Progenitor cell of endocrine pancreas (in vitro differentiated cells): ENCODE data around the gene RBFOX1. TPM values are rescaled to one million over a fixed set of nuclear protein-coding genes. Genes with fewer than 3 reads are reported as not detected.

ENCODE experiments used
- DNase-seq: peaks from one replicate; pipeline ENCODE4 v3.0.0; 2021; ENCODE audit warnings: low spot score; ENCODE audit not compliant: unreplicated experiment
- H3K27ac Mint-ChIP-seq: 2 replicates; pipeline ENCODE4 v1.8.0; 2021; ENCODE audit warnings: mild to moderate bottlenecking, moderate library complexity, mixed read lengths
- H3K27me3 Mint-ChIP-seq: 2 replicates; pipeline ENCODE4 v1.8.0; 2021; ENCODE audit warnings: mixed read lengths
- H3K36me3 Mint-ChIP-seq: 2 replicates; pipeline ENCODE4 v1.8.0; 2022; ENCODE audit warnings: mixed read lengths; ENCODE audit not compliant: insufficient read depth
- H3K4me1 Mint-ChIP-seq: 2 replicates; pipeline ENCODE4 v1.8.0; 2021; ENCODE audit warnings: low read depth, mixed read lengths
- H3K4me3 Mint-ChIP-seq: 2 replicates; pipeline ENCODE4 v1.8.0; 2021; ENCODE audit warnings: low read depth, mild to moderate bottlenecking, moderate library complexity, mixed read lengths
- H3K9me3 Mint-ChIP-seq: 2 replicates; pipeline ENCODE4 v1.8.0; 2021; ENCODE audit warnings: low read depth, mixed read lengths
- CTCF ChIP-seq: fragments of 200-600 bp; sonication (generic); IDR thresholded peaks from one replicate; pipeline ENCODE4 v1.5.0; 2021; ENCODE audit warnings: antibody characterized with exemption, mild to moderate bottlenecking; ENCODE audit not compliant: unreplicated experiment
- total RNA-seq: library from RNA; stranded (reverse); gene quantifications from 2 replicates; pipeline ENCODE4 v1.2.1, GENCODE V29; 2021

The RBFOX1 gene
- total RNA-seq, 1 donor from 2014 or later: 0.29 TPM

- Mint-ChIP-seq H3K27ac (no peak overlapping the region), H3K4me3 (no peak overlapping the region), H3K36me3 (no peaks in the 10 kb centered on the region)
These were observed 384.3 kb downstream of the RBFOX1 start for GRCh38 chr16:7716660-7717550.

GRCh38 chr16:7722761-7723160, 390.1 kb downstream of the RBFOX1 start:
- DNase-seq: no peak
- Mint-ChIP-seq H3K36me3 (no peaks in the 10 kb centered on the region), H3K9me3 (no peaks in the 10 kb centered on the region), H3K27ac (peak overlapping the region; percentile 31), H3K27me3 (peaks cover 9% of the 10 kb centered on the region), H3K4me1 (peaks cover 15% of the 10 kb centered on the region), H3K4me3 (peak overlapping the region; percentile 5)
- TF ChIP-seq CTCF: no peak

More at GRCh38 chr16:7716660-7717550, 384.3 kb downstream of the RBFOX1 start:
- DNase-seq: no peak
- Mint-ChIP-seq H3K27me3 (peaks cover 5% of the 10 kb centered on the region), H3K4me1 (peaks cover 15% of the 10 kb centered on the region), H3K9me3 (no peaks in the 10 kb centered on the region)
- TF ChIP-seq CTCF: no peak

DNA sequence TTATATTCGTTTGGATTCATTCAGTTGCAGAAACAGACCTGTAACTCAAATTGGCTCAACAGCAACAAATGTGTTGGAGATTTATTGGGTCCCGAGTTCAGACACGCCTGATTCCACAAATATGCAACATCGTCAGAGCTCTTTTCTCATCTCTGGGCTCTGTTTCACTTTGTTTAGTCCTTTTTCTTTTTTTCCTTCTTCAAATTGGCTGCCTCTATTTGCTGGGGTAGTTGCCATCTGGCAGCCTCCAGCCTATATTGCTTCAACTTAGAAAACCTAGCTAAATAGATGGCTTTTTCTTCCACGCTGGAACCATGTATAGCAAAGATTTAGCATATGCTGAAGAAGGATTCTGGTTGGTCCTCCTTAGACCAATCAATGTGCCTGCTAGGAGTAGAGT, 398.5 kb downstream of the RBFOX1 start:
- Mint-ChIP-seq H3K27ac (no peak overlapping the region), H3K9me3 (peaks cover 3% of the 10 kb centered on the region), H3K27me3 (no peaks in the 10 kb centered on the region), H3K4me3 (no peak overlapping the region), H3K36me3 (no peaks in the 10 kb centered on the region), H3K4me1 (no peaks in the 10 kb centered on the region)
- no peak for DNase-seq
- TF ChIP-seq CTCF: no peak

DNA sequence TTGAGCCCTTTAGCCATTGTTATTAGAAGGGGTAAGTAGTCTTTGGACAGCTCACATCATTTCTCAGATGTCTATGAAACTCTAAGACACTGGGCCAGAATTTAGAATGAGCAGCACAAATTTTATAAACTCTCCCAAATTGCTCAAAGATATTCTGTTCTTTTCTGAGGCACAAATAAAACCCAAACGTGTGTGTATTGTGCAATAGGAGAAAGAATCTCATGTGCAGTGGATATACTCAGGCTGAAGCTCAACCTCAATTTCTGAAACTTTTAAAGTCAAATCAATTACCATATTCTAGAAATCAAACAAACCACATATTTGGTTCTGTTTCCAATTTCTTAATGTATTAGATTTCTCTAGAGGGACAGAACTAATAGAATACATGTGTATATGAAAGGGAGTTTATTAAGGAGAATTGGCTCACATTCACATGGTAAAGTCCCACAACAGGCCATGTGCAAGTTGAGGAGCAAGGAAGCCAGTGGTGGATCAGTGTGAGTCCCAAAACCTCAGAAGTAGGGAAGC, 403.6 kb downstream of the RBFOX1 start:
- no peaks in the 10 kb centered on the region for H3K36me3 Mint-ChIP-seq
- peaks cover 12% of the 10 kb centered on the region for H3K9me3 Mint-ChIP-seq

GRCh38 chr16:7742626-7743025, 410.0 kb downstream of the RBFOX1 start:
- no peak overlapping the region for H3K27ac Mint-ChIP-seq

More for the DNA sequence above, 403.6 kb downstream of the RBFOX1 start:
- no peaks in the 10 kb centered on the region for H3K4me1 Mint-ChIP-seq
- H3K27me3 Mint-ChIP-seq: no peaks in the 10 kb centered on the region
- no peak overlapping the region for H3K27ac Mint-ChIP-seq
- H3K4me3 Mint-ChIP-seq: no peak overlapping the region
- no peak for TF ChIP-seq CTCF
- DNase-seq: no peak

More at GRCh38 chr16:7742626-7743025, 410.0 kb downstream of the RBFOX1 start:
- H3K4me1 Mint-ChIP-seq: no peaks in the 10 kb centered on the region
- no peak for TF ChIP-seq CTCF
- H3K27me3 Mint-ChIP-seq: peaks cover 4% of the 10 kb centered on the region
- peaks cover 8% of the 10 kb centered on the region for H3K9me3 Mint-ChIP-seq
- no peaks in the 10 kb centered on the region for H3K36me3 Mint-ChIP-seq
- H3K4me3 Mint-ChIP-seq: no peak overlapping the region
- DNase-seq: no peak
